Mesodermal cell (in vitro differentiated cells): ENCODE measurements around the gene PGPEP1.
A peak's percentile ranks its signal among the peaks of the same experiment; 100 is the strongest.
"Not testable (repeated sequence)": the region's sequence is repeated elsewhere in the genome, so short reads cannot be mapped to it uniquely, and the experiment has no call there.

Experiments
- H3K27ac ChIP-seq: 2 replicates; pipeline ENCODE4 v1.7.0; 2013; ENCODE audit warnings: mild to moderate bottlenecking, low read depth, low read length, moderate library complexity; ENCODE audit not compliant: severe bottlenecking
- H3K36me3 ChIP-seq: 2 replicates; pipeline ENCODE4 v1.7.1; 2013; ENCODE audit warnings: mild to moderate bottlenecking, low read length, moderate library complexity; ENCODE audit not compliant: control insufficient read depth, insufficient read depth
- H3K4me1 ChIP-seq: one replicate; pipeline ENCODE4 v1.7.1; 2013; ENCODE audit warnings: mild to moderate bottlenecking, low read length; ENCODE audit not compliant: insufficient read depth, control insufficient read depth, poor library complexity, severe bottlenecking
- H3K4me3 ChIP-seq: 2 replicates; pipeline ENCODE4 v1.7.0; 2013; ENCODE audit warnings: low read length, control low read depth, mild to moderate bottlenecking; ENCODE audit not compliant: insufficient read depth, poor library complexity, severe bottlenecking; ENCODE audit errors: extremely low read depth
- H3K9me3 ChIP-seq: 2 replicates; pipeline ENCODE4 v1.7.1; 2013; ENCODE audit warnings: mild to moderate bottlenecking, low read length, moderate library complexity; ENCODE audit not compliant: control insufficient read depth
- WGBS, 2 experiments: methylation state at CpG; one replicate each; pipeline ENCODE4 v1.1.5; 2013; ENCODE audit warnings: missing lambda C conversion rate in 2 of 2; ENCODE audit not compliant: insufficient coverage in 2 of 2; 5-methylcytosine and 5-hydroxymethylcytosine counted together

Gene PGPEP1

DNA sequence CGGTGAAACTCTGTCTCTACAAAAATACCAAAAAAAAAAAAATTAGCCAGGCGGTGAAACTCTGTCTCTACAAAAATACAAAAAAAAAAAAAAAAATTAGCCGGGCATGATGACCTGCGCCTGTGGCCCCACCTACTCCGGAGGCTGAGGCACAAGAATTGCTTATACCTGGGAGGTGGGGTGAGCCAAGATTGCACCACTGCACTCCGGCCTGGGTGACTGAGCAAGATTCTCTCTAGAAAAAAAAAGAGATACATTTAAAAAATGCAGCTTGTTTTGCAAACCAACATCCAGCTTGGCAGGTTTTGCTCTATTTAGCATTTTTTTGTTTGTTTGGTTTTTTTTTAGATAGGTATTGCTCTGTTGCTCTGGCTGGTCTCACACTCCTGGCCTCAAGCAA, 6.7 kb upstream of the PGPEP1 start:
- Histone ChIP-seq H3K9me3 (no peaks in the 10 kb centered on the region), H3K36me3 (no peaks in the 10 kb centered on the region), H3K27ac (no peak overlapping the region), H3K4me1 (peaks cover 14% of the 10 kb centered on the region), H3K4me3 (no peak overlapping the region)
- WGBS, 2 experiments: 83 to 93% methylated on average over 2 of the region's 6 CpGs

DNA sequence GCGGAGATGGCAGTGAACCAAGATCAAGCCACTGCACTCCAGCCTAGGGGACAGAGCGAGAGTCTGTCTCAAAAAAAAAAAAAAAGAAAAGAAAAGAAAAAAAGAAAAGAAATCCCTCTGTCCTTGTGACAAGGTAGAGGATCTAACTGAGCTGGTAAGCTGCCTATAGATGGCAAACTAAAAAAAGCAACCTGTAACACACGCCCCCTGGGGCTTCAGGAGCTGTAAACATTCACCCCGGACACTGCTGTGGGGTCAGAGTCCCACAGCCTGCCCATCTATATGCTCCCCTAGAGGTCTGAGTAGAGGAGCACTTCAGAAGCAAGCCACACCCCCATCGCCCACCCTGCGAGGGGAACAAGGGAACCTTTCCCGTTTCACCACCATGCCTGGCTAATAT, 4.3 kb upstream of the PGPEP1 start:
- no peaks in the 10 kb centered on the region for H3K9me3 ChIP-seq
- 73 to 75% methylated on average over 3 to 6 of the region's 7 CpGs for WGBS, 2 experiments
- H3K36me3 ChIP-seq: no peaks in the 10 kb centered on the region
- H3K4me1 ChIP-seq: peaks cover 11% of the 10 kb centered on the region
- H3K27ac ChIP-seq: no peak overlapping the region
- no peak overlapping the region for H3K4me3 ChIP-seq

GRCh38 chr19:18338541-18338940, 1.9 kb upstream of the PGPEP1 start:
- Histone ChIP-seq H3K9me3 (no peaks in the 10 kb centered on the region), H3K4me3 (no peak overlapping the region), H3K36me3 (no peaks in the 10 kb centered on the region), H3K4me1 (peaks cover 4% of the 10 kb centered on the region), H3K27ac (no peak overlapping the region)
- 79 to 93% methylated on average over 5 of the region's 9 CpGs for WGBS, 2 experiments

DNA sequence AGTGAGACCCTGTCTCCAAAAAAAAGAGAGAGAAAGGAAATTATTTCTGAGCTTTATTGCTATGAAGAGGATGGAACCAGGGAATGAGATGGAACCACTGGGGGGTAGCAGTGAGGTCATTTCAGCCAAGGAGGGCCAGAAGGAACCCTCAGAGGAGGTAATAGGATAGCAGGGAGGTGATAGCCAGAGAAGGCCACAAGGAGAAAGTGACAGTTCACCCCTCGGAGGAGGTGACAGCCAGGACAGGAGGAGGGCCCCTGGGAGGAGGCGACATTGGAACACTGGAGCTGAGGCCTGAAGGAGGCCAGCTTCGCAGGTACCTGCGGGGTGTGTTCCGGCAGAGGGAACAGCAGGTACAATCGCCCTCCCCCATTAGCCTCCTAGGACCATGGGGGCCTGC, 675 bp upstream of the PGPEP1 start:
- Histone ChIP-seq H3K36me3 (no peaks in the 10 kb centered on the region), H3K27ac (no peak overlapping the region), H3K4me3 (peak overlapping the region; percentile 70), H3K9me3 (no peaks in the 10 kb centered on the region), H3K4me1 (peaks cover 4% of the 10 kb centered on the region)
- 49 to 50% methylated on average over 4 to 6 of the region's 6 CpGs for WGBS, 2 experiments

DNA sequence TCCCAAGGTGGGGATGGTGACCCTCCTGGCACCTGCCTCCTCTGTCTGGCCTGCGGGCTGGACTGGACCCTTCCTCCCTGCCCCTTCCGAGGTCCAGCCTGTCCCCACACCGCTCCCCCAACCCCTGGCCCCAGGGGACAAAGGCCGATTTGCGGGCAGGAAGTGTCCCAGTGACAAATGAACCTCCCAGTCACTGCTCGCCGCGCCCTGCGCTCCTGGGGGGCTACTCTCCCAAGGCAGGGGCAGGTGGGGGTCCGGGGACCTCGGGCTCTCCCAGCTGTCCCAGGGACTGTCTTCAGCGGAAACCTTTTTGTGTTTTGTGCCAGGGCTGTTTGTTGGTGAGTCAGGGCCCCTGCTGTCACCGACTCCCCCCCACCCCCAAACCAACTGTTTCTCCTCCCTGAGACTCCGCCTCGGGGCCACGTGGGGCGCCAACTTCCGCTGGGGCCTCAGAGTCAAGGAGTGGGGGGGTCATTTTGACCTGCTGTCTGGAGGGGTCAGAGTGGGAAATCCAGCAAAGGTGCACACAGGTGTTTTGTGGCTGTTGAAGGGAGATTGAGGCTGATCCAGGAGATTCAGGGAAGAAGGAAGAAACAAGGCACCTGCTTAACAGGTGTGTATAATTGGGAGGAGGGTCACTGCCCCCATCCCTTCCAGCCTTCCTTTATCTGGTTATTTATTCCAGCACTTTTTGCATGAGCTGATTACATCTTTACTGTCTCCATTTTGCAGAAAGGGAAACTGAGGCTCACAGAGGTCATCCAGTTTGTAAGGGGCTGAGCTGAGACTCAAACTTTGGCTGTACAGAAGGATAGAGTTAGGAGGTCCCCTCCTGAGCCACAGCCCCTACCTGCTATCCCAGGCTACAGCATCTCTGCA, 831 bp downstream of the PGPEP1 start:
- 0 to 1% methylated on average over 6 to 10 of the region's 18 CpGs for WGBS, 2 experiments
- H3K4me1 ChIP-seq: peaks cover 4% of the 10 kb centered on the region
- peak overlapping the region; percentile 70 for H3K4me3 ChIP-seq
- H3K36me3 ChIP-seq: no peaks in the 10 kb centered on the region
- no peaks in the 10 kb centered on the region for H3K9me3 ChIP-seq
- H3K27ac ChIP-seq: no peak overlapping the region

- no peaks in the 10 kb centered on the region for H3K36me3 ChIP-seq
- H3K4me1 ChIP-seq: peaks cover 4% of the 10 kb centered on the region
- 95 to 96% methylated on average over 5 of the region's 8 CpGs for WGBS, 2 experiments
- no peak overlapping the region for H3K27ac ChIP-seq
- H3K4me3 ChIP-seq: no peak overlapping the region
- H3K9me3 ChIP-seq: no peaks in the 10 kb centered on the region
Measured at GRCh38 chr19:18342090-18342632, 1.8 kb downstream of the PGPEP1 start.

DNA sequence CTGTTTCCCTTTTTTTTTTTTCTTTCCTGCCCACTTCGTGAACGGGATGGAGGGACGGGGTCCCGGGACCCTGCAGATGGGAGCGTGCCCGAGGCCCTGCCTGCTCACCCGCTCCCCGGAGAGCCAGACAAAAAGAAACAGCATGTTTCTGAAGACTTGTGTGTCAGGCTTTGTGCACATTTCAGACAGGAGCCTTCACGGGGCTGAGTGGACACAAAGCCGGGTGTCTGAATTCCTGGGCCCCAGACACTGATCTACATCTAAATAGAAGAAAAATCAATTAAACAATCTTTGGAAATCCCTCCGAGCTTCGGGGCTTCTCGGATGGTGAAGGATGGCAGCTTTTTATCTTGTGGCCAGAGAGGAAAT, 4.2 kb downstream of the PGPEP1 start:
- 54 to 63% methylated on average over 6 to 13 of the region's 13 CpGs for WGBS, 2 experiments
- H3K4me3 ChIP-seq: no peak overlapping the region
- no peaks in the 10 kb centered on the region for H3K9me3 ChIP-seq
- H3K4me1 ChIP-seq: peaks cover 4% of the 10 kb centered on the region
- H3K27ac ChIP-seq: peak overlapping the region; percentile 13
- H3K36me3 ChIP-seq: no peaks in the 10 kb centered on the region

GRCh38 chr19:18345296-18345695, 4.9 kb downstream of the PGPEP1 start:
- H3K4me1 ChIP-seq: peaks cover 4% of the 10 kb centered on the region
- no peak overlapping the region for H3K4me3 ChIP-seq
- no peaks in the 10 kb centered on the region for H3K36me3 ChIP-seq
- no peak overlapping the region for H3K27ac ChIP-seq
- H3K9me3 ChIP-seq: no peaks in the 10 kb centered on the region
- WGBS, 2 experiments: 96 to 97% methylated on average over 3 to 4 of the region's 6 CpGs

DNA sequence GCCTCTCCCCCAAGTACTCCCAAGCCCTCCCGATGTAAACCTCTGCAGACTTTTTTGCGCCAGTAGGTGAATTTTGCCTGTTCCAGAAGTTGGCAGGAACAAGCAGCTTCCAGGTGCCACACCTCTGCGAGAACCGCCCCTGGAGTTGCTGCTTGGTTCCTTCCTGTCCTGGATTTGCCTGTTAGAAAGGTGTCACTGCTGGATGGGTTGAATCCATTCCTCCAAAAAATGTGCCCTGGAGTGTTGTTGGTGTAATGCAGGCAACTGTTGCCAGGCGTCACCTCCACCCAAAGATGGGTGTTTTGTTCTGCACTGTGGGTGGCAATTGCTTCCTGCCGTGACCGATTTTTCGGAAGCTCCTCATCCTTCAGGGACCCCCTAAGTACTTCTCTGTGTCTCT, 5.7 kb downstream of the PGPEP1 start:
- 60 to 68% methylated on average over 5 to 8 of the region's 8 CpGs for WGBS, 2 experiments
- H3K4me3 ChIP-seq: no peak overlapping the region
- H3K27ac ChIP-seq: no peak overlapping the region
- H3K4me1 ChIP-seq: peaks cover 2% of the 10 kb centered on the region
- no peaks in the 10 kb centered on the region for H3K36me3 ChIP-seq
- H3K9me3 ChIP-seq: no peaks in the 10 kb centered on the region

GRCh38 chr19:18348171-18348570, 7.8 kb downstream of the PGPEP1 start:
- H3K4me3 ChIP-seq: no peak overlapping the region

DNA sequence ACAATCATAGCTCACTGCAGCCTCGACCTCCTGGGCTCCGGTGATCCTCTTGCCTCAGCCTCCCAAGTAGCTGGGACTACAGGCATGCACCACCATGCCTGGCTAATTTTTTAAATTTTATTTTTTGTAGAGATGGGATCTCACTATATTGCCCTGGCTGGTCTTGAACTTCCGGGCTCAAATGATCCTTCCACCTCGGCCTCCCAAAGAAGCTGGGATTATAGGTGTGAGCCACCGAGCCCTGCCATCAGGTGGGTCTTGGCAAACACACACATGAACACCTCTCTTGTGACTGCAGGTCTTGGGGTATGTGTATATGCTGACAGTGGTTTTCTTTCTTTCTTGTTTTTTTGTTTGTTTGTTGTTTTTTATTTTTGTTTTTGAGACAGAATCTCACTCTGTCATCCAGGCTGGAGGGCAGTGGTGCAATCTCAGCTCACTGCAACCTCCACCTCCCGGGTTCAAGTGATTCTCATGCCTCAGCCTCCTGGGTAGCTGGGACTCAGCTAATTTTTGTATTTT, 8.5 kb downstream of the PGPEP1 start:
- WGBS, 2 experiments: 94% methylated on average over 5 of the region's 6 CpGs; no CpG with 5 or more reads in 1 of the 2 experiments
- H3K4me3 ChIP-seq, H3K27ac ChIP-seq, H3K4me1 ChIP-seq, H3K36me3 ChIP-seq, H3K9me3 ChIP-seq: not testable (repeated sequence)

More at GRCh38 chr19:18348171-18348570, 7.8 kb downstream of the PGPEP1 start:
- Histone ChIP-seq H3K27ac (no peak overlapping the region), H3K9me3 (no peaks in the 10 kb centered on the region), H3K4me1 (no peaks in the 10 kb centered on the region), H3K36me3 (no peaks in the 10 kb centered on the region)
- WGBS, 2 experiments: 86 to 93% methylated on average over 14 to 17 of the region's 17 CpGs
